GM19397 (cell line): ENCODE data around the gene C17orf50.

Source experiments
- ATAC-seq: cut with Tn5 transposase; IDR thresholded peaks from one replicate; pipeline ENCODE4 v1.9.1; 2021; ENCODE audit warnings: mild to moderate bottlenecking, moderate library complexity; ENCODE audit not compliant: unreplicated experiment

Gene C17orf50

DNA sequence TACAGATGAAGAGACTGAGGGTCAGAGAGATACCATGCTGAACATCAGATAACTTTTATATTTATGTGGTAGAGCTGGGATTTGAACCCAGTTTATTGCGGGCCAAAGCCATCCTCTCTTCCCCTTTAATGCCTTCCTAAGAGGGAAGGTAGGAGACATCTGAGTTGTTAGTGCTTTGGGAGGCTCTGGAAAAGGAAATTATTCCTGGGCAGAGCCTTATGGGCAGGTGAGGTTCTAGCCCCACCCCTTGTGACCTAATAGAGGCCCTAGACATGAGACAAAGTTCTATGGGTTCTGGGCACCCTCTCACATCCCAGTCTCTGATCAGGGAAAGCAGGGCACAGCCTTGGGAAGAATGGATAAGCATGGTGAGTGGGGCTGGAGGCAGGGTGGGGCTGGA lies at the start of gene C17orf50:
Gene C17orf50 (plus strand): TSS at position 301 of the 400 bp plus-strand sequence. CDS start 55 bp downstream, at position 356.
- no peak for ATAC-seq

DNA sequence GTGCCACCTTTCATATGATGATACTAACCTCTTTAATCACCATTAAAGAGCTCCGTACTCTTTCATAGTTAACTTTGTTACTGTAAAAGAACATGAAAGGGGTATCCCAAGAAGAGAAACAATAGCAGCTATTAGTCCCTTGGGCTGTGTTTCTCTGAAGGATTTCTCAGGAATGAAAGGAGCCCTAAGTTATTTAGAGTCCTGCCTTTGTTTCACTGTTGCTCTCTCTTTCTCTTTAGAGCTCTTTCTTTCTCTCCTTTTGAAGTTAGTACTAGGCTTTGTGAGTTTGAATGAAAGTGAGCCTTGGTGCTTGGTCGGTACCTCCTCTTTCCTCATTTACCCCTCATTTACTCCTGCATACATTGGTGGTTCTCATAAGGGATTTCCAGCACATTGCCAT lies 49.7 kb upstream of the C17orf50 start:
- no peak for ATAC-seq

DNA sequence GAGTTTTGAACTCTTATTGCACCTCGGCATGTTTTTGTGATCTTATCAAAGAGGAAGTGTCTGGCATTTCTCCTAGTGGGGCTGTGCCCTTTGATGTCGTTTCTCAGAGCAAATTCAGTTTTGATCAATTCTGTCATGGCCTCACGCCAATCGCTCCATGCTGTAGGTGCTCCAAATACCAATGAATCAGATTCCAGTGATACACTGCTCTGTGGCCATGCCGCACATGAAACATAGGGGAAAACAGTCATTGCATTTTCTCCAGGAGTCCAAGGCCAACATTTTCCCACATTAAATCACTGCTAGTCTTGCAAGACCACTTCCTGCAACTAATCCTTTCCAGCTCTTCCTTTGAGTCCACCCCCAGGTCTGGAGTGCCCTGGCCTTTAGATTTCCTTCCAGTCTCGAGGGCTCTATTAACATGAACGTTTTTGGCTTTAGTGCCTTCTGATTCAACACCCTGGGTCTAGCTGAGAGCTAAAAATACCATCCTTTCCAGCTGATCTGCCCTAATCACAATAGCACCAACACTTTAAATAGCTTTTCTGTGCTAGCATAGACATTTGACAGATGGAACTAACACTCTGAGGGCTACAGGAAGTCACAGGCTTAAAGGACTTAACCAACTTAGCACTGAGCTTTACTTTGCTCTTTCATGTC lies 47.5 kb upstream of the C17orf50 start:
- no peak for ATAC-seq

DNA sequence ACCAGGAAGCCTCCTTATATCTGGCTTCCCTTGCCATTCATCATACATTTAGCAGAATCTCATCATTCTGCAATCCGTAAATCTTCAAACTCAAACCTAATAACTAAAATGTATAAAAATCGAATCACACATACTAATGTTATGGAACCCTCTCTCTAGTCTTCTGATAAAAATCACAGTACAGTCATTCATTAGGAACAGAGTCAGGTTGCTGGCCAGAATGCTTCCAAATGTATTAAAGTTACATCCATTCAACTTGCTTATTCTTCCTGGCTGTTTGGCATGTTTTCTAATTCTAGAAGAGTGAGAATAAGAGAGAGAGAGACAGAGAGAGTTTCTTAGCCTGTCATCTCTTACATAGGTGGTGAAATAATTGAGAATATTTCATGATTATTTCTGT lies 45.7 kb upstream of the C17orf50 start:
- no peak for ATAC-seq

DNA sequence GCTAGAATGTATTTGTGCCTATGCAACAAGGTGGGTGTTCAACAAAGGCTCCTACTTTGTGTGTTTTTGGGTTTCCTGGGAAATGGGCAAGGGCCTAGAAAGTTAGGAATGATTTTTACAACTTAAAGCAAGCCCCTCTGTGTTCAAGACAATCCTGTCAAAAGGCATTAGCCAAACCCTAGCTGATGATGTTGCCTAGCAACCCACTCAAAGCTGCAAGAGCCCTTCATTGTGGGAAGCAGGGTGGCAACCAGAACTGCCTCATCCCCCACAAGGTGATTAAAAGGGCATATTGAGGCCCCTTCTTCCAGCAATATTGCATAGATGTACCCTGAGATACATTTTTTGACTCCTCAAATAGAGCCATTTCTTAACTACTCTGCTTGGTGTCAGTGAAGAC lies 45.3 kb upstream of the C17orf50 start:
- no peak for ATAC-seq

DNA sequence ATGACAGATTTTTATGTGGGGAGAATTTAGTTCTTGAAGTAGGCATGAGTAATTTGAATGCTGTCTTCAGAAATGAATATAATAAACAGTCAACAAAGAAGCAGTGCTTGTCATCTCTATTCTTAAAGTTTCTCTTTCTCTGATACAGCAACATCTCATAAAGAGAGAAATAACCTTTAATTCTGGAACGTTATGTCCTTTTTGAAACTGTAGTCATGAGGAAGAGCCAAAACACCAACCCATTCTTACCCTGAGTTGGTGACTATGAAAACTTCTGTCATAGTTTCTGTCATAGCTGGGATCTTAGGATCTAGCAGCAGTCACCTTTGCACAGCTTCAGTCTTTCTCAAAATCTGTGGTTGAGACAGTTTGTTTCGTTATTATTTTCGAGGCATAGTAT lies 44.5 kb upstream of the C17orf50 start:
- ATAC-seq: no peak

DNA sequence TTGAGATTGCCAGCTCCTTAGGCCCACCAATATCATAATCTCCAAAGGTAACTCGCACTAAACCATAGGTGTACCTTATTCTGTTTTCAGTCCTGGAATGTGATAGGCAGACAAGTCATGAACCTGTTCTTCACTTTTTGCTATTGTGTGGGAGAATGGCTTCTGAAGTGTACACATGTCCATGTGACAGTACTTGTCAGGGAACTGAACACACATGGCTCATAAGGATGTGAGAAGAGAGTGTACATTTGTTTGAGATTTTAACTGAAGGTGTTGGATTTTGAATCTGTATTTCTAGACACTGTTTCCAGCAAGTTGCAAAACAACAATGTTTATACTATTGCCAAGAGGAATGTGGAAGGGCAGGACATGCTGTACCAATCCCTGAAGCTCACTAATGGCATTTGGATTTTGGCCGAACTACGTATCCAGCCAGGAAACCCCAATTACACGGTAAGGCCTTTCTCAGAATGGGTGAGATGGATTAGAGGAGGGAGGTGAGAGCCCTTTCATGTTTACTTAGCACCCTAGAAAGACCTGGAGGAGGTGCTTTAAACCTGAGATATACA lies 43.7 kb upstream of the C17orf50 start:
- no peak for ATAC-seq

DNA sequence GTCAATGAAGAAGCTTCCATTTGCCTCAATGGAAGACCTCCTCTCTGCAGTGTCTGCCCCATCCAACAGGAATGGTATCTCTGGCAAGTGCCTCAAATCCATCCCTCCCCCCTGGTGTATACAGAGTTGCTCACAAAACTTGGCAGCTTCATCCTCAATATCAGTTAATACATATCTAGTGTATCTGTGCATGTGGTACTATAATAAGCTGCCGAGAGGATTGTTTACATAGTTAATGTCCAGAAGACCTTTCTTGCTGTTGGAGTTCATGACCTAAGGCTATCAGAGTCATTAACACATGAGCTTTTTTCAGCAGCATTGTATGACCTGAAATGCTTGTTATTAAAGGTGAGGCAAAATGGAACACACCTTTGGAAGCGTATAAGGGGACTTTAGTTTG lies 43.2 kb upstream of the C17orf50 start:
- no peak for ATAC-seq

DNA sequence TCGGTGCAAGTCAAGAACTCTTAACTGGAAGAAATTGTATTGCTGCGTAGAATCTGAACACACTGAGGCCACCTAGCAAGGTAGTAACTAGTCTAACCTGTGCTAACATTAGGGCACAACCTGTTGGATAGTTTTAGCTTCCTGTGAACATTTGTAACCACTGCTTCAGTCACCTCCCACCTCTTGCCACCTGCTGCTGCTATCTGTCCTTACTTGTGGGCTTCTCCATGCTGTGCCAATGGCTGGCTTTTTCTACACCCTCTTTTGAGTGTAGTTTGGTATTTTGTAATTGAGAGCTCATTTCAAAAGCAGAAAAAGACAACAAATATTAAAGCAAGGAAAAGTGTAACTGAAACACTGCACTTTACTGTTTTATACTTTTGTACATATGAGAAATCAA lies 37.0 kb upstream of the C17orf50 start:
- ATAC-seq: no peak

DNA sequence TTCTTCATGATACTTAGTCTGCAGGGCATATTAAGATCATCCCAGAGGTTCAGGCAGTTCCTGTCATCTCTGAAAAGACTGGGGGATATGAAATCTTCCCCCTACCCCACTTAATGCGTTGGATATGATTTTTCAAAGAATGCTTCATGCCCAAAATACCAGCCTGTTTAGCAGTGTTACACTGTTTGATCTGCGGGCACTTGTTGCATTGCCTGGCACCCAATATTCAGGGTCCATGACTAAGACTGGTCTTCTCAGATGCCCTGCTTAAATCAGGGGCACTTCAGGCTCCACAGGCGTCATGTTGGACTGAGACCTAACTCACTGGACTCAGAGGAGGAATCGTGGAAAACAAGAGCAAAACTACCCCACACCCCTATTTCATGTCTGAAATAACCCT lies 35.6 kb upstream of the C17orf50 start:
- ATAC-seq: no peak

DNA sequence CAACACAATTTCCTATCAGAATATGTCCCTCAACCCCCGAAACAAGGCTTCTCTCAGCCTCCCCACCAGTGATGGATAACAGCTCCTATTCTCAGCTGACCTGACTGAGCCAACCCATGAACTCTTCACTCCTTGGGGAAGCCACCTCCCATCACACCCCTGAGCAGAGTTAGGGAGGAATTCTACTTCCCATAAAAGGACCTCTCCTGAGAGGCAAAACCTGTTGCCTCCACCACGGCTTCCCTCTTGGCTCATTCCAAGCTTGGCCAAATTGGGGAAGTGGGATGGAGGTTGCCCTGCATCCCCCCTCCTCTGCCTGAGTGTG lies 34.9 kb upstream of the C17orf50 start:
- no peak for ATAC-seq

DNA sequence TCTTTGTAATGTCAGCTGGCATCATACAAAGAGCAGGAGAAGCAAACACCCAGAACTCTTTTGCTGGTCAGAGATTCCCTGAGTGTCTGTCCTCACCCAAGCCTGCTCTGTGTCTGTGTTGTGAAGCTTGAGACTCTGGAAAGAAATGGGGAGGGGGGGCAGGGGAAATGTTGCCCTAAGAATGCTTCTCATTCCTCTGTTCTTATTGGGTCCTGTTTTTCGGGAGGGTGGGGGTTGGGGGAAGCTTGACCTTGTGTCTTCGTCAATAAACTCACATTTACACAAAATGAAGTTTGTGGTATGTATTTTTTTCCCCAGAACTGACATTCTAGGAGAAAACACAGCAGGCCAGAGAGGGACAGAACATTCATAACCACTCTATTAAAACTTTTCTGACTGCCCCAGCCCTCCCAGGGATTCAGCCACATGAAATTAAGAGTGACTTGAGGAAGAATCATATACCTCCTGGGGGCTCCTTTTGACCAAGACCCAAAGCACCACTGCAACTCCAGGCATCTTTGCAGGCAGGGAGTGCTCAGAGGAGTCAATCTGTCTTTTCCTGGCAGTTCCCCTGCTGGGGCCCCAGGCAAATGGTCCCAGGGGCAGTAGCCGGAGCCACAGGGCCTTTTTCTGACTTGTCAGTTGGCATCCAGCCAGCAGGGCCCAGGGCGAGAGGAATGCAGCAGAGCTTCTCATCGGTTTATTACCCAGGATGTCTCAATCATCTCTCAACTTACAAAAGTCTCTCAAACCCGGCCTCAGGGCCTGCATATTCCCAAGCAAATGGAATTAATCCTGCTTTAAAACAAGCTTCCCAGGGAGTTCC lies 34.3 kb upstream of the C17orf50 start:
- ATAC-seq: no peak

DNA sequence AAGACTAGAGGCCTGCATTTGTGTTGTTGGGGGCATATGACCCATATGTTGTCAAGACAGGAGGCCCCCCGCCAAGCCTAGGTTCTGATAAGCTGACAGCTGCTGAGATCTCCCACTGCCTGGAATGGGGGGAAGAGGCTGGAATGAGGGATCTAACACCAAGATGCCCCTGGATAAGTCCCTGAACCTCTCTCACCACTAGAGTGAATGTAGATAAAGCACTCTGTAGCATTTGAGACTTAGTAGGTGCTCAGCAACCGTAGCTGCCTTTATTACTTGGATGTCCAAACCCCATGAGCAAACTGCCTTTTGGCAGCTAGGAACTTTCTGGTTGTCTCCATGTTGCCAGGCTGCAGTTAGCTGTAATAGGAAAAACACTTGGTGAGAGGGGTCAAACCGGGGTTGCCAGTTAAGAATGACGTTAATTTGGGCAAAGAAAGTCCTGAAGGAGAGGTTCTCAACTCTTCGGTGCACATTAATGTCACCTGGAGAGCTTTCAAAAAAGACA lies 33.7 kb upstream of the C17orf50 start:
- no peak for ATAC-seq

DNA sequence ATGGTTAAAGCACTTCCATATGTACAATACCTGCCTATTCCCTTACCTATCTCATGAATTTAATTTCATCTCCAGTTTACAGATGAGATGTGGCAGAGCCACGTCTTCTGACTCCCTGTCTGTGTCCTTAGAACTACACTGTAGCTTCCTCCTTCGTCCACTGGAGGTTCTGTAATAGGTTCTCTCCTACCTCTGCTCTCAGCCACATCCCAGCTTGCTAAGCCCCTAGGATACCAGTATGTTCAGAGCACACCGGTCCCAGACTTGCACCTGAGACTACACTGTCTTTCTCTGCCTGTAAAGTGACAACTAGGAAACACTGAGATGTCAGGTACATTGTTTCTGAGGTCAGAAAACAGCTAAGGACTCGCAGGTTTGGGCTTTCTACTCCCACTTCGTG lies 33.1 kb upstream of the C17orf50 start:
- no peak for ATAC-seq

DNA sequence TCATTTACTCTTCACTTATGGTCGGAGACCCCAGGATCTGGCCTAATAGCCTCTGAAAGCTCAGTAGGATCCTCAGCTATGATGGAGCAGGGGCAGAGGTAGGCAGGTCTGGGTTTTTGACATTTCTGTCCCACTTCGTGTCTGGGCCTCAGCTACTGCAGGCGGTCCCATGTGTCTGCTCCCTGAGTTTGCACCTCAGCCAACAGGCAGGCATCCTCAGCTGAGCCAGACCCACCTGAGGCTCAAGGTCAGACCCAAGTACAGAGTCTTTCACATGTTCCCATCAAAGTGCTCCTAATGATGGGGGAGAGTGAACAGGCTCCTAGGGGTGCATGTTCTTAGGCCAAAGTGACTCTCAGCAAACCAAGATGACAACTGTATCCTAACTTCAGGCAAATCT lies 32.1 kb upstream of the C17orf50 start:
- ATAC-seq: no peak

DNA sequence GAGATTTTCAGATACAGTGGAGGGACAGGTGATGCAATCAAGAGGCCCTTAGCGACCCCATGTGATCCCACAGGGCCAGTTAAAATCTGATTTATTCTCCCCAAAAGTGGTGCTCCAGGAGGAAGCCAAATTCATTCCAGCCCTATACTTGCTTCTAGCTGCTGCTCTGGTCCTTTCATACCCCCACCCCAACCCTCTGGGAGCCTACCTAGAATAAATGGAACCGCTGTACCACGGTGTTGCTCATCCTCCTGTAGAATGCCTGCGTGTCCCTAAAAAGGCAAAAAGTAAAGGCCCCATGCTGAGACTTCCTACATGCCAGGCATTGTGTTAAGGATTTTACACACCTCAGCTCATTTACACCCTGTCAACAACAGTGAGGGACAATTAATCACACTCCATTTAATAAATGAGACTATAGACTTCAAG lies 31.3 kb upstream of the C17orf50 start:
- no peak for ATAC-seq

DNA sequence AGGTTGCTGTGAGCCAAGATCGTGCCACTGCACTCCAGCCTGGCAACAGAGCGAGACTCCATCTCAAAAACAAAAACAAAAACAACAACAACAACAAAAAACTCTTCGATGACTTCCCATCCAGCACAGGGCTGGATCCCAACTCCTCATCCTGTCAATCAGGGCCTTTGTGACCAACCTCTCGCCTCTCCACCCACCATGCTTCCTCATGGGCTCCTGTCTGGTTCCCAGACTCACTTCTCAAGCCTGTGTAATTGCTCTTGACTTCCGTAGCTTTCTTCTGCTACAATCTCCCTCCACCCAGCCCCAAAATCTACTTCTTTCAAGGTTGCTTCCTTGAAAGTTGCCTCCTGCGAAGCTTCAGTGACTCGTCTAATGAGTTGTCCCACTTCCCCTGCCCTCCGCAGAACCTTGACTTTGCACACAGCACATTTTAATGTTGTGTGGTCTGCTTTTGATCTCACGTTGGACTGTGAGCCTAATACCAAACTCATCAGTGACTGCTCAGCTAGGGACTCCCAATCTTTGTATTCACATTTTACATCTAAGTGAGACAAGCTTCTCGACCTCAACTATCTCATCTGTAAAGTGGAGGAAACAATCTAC lies 30.2 kb upstream of the C17orf50 start:
- no peak for ATAC-seq

DNA sequence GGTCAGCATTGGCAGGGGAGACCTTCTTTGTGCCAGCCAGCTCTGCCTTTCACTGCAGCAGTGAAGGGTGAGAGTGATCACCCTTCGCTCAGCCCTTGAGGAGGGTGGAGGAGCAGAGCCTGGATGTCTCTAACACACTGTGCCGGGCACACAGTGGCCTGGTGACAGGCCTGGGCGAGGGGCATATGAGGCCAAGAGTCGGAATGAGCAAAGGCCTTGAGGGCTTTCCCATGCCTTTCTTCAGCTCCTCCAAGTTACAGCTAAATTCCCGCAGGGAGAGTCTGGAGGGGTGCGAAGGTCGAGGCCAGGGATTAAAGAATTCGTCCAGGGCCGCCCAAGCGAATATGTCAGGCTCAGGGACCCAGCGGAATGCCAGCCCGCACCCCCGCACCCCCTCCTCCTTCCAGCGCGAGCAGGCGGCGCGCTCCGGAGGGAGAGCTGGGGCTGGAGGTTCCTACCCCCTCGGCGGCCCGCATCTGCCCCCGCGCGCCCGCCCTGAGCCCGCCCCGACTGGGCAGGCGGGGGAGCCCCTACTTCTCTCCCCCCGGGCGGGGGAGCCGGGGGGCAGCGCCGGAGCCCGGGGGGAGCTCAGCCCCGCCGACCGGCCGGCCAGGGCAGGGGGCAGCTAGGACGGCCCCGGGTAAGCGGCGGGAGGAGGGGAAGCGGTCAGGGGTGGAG lies 29.3 kb upstream of the C17orf50 start, which contains the start of gene RASL10B:
Gene RASL10B (plus strand): TSS at position 401 of the 678 bp plus-strand sequence. CDS start 3,546 bp downstream, outside the sequence.
- ATAC-seq: no peak

DNA sequence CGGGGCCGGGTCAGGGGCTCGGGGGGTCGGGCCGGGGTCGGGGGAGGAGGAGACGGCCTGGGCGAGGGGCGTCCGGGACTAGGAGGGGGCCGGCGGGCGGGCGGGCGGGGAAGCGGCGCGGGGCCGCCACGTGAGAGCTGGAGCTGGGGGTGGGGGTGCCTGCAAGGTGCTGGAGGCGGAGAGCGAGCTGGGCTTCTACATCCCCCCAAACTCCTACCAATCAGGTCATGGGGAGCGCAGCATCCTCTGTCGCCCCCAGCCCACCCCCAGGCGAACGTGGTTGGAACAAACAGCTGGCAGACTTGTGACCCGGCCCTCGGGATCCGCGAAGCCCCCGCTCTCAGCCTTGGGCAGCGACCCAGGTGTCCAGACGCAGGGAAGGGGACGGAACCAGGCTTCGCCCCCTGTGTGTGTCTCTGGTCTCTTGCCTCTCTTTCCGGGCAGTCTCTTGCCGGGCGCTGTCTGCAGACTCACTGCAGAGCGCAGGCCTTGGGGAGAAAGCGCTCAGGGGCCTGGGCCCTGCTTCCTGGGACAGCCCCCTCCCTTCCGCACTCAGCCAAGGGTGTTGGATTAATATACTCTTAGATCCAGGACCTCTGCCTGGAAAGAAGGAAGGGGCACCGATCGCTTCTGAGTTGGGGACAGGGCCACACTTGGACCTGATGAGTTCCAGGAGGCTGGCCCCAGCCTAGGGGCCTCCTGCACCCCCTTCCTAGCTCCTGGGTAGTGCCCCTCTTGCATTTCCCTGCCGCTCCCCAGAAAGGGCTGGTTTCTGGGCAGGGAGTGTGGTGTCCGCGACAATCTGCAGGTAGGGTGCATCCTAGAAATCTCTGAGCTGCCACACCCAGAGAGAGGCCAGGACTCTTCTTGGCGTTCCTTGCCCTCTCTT lies 28.5 kb upstream of the C17orf50 start:
- ATAC-seq: no peak

DNA sequence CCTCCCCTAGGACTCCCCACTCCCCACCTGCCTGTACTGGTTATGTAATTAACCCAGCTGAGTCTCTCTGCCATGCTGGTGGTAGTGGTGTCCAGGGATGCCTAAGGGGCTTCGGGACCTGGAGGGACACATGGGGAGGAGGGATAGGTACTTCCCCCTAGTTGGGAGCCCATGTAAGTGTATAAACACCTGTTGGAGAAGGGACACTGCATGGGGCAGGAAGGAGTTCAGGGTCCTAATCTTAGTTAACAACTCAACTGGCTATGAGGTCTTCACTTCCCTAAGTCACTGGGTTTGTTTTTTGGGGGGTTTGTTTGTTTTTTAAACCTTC lies 27.9 kb upstream of the C17orf50 start:
- ATAC-seq: no peak
